ENCODE measurements around the gene BMPR1B. TPM values are rescaled to one million over a fixed set of nuclear protein-coding genes. Genes with fewer than 3 reads are reported as not detected.

Gene BMPR1B
- total RNA-seq, 1 donor from 2014 or later: not detected

GRCh38 chr4:95093460-95093859, 335.7 kb downstream of the BMPR1B start:
- Mint-ChIP-seq H3K4me3 (no peak overlapping the region), H3K36me3 (ENCODE audit: low read depth) (no peaks in the 10 kb centered on the region), H3K27ac (no peak overlapping the region), H3K9me3 (no peaks in the 10 kb centered on the region), H3K4me1 (no peaks in the 10 kb centered on the region), H3K27me3 (no peaks in the 10 kb centered on the region)
- ChIA-PET CTCF (no interaction called here), POLR2A (no interaction called here)
- intact Hi-C loops (cut with micrococcal nuclease): no loop called here
- no peak for ATAC-seq (ENCODE audit: low read depth)
- no peak for TF ChIP-seq CTCF (IDR thresholded peaks at IDR 0.05)
- no peak for DNase-seq

GRCh38 chr4:95093936-95094929, 336.5 kb downstream of the BMPR1B start:
- H3K27me3 Mint-ChIP-seq: no peaks in the 10 kb centered on the region
- H3K27ac Mint-ChIP-seq: no peak overlapping the region
- TF ChIP-seq CTCF (IDR thresholded peaks at IDR 0.05): no peak
- H3K4me3 Mint-ChIP-seq: no peak overlapping the region
- H3K9me3 Mint-ChIP-seq: no peaks in the 10 kb centered on the region
- CTCF ChIA-PET: no interaction called here
- DNase-seq (no peak), ATAC-seq (ENCODE audit: low read depth) (no peak)
- H3K36me3 Mint-ChIP-seq (ENCODE audit: low read depth): no peaks in the 10 kb centered on the region
- intact Hi-C loops (cut with micrococcal nuclease): no loop called here
- POLR2A ChIA-PET: no interaction called here
- H3K4me1 Mint-ChIP-seq: no peaks in the 10 kb centered on the region

- H3K4me3 Mint-ChIP-seq: no peak overlapping the region
- no peaks in the 10 kb centered on the region for H3K4me1 Mint-ChIP-seq
- H3K9me3 Mint-ChIP-seq: no peaks in the 10 kb centered on the region
- intact Hi-C loops (cut with micrococcal nuclease): no loop called here
- no peaks in the 10 kb centered on the region for H3K36me3 Mint-ChIP-seq (ENCODE audit: low read depth)
- no peak for ATAC-seq (ENCODE audit: low read depth)
- H3K27ac Mint-ChIP-seq: no peak overlapping the region
- H3K27me3 Mint-ChIP-seq: no peaks in the 10 kb centered on the region
- no peak for DNase-seq
- CTCF ChIA-PET: no interaction called here
- no peak for TF ChIP-seq CTCF (IDR thresholded peaks at IDR 0.05)
- POLR2A ChIA-PET: no interaction called here
Observed at GRCh38 chr4:95095348-95095974, 337.7 kb downstream of the BMPR1B start.

- intact Hi-C loops (cut with micrococcal nuclease): no loop called here
- TF ChIP-seq CTCF (IDR thresholded peaks at IDR 0.05): no peak
- Mint-ChIP-seq H3K9me3 (no peaks in the 10 kb centered on the region), H3K27me3 (peaks cover 3% of the 10 kb centered on the region), H3K27ac (no peak overlapping the region), H3K4me3 (no peak overlapping the region), H3K4me1 (no peaks in the 10 kb centered on the region), H3K36me3 (ENCODE audit: low read depth) (no peaks in the 10 kb centered on the region)
- ChIA-PET CTCF (no interaction called here), POLR2A (no interaction called here)
- DNase-seq (no peak), ATAC-seq (ENCODE audit: low read depth) (no peak)
Observed at GRCh38 chr4:95102162-95102790, 344.5 kb downstream of the BMPR1B start.

GRCh38 chr4:95105112-95105511, 347.4 kb downstream of the BMPR1B start:
- ChIA-PET CTCF (no interaction called here), POLR2A (no interaction called here)
- ATAC-seq (ENCODE audit: low read depth) (no peak), DNase-seq (no peak)
- H3K27ac Mint-ChIP-seq: no peak overlapping the region
- H3K27me3 Mint-ChIP-seq: peaks cover 3% of the 10 kb centered on the region
- H3K4me3 Mint-ChIP-seq: no peak overlapping the region
- no peaks in the 10 kb centered on the region for H3K9me3 Mint-ChIP-seq
- intact Hi-C loops (cut with micrococcal nuclease): no loop called here
- no peaks in the 10 kb centered on the region for H3K36me3 Mint-ChIP-seq (ENCODE audit: low read depth)
- no peaks in the 10 kb centered on the region for H3K4me1 Mint-ChIP-seq
- no peak for TF ChIP-seq CTCF (IDR thresholded peaks at IDR 0.05)
